Measurements from ENCODE around the gene TBC1D4. TPM values are rescaled to one million over a fixed set of nuclear protein-coding genes. Genes with fewer than 3 reads are reported as not detected.

The TBC1D4 gene
- total RNA-seq, 1 donor = 6.5 TPM

- DNase-seq (ENCODE audit: low read depth in 2 of 3, low spot score in 2 of 3) = no peak
These were observed 83.9 kb downstream of the TBC1D4 start for GRCh38 chr13:75398072-75398471.

- DNase-seq (ENCODE audit: low read depth in 2 of 3, low spot score in 2 of 3) = no peak
These were observed 86.1 kb downstream of the TBC1D4 start for GRCh38 chr13:75395901-75396300.

- DNase-seq (ENCODE audit: low read depth in 2 of 3, low spot score in 2 of 3) = peak in 2 of 3 donors; percentile 20 to 57
These were observed 86.9 kb downstream of the TBC1D4 start for GRCh38 chr13:75395066-75395465.

- peak in 1 of 3 donors; percentile 54 for DNase-seq (ENCODE audit: low read depth in 2 of 3, low spot score in 2 of 3)
These were observed 88.0 kb downstream of the TBC1D4 start for GRCh38 chr13:75393839-75394520.

- no peak for DNase-seq (ENCODE audit: low read depth in 2 of 3, low spot score in 2 of 3)
These were observed 90.4 kb downstream of the TBC1D4 start for GRCh38 chr13:75391432-75392100.

- no peak for DNase-seq (ENCODE audit: low read depth in 2 of 3, low spot score in 2 of 3)
These were observed 91.7 kb downstream of the TBC1D4 start for GRCh38 chr13:75390229-75390628.

- no peak for DNase-seq (ENCODE audit: low read depth in 2 of 3, low spot score in 2 of 3)
These were observed 96.3 kb downstream of the TBC1D4 start for GRCh38 chr13:75385708-75386083.

- no peak for DNase-seq (ENCODE audit: low read depth in 2 of 3, low spot score in 2 of 3)
These were observed 96.9 kb downstream of the TBC1D4 start for GRCh38 chr13:75384879-75385707.

- DNase-seq (ENCODE audit: low read depth in 2 of 3, low spot score in 2 of 3) = no peak
These were observed 98.8 kb downstream of the TBC1D4 start for GRCh38 chr13:75383064-75383715.

GRCh38 chr13:75378301-75378700 lies 103.7 kb downstream of the TBC1D4 start:
- DNase-seq (ENCODE audit: low read depth in 2 of 3, low spot score in 2 of 3) = no peak

- no peak for DNase-seq (ENCODE audit: low read depth in 2 of 3, low spot score in 2 of 3)
These were observed 105.1 kb downstream of the TBC1D4 start for GRCh38 chr13:75376792-75377402.

GRCh38 chr13:75375329-75375728 lies 106.6 kb downstream of the TBC1D4 start:
- no peak for DNase-seq (ENCODE audit: low read depth in 2 of 3, low spot score in 2 of 3)

- no peak for DNase-seq (ENCODE audit: low read depth in 2 of 3, low spot score in 2 of 3)
These were observed 108.0 kb downstream of the TBC1D4 start for GRCh38 chr13:75373988-75374387.

GRCh38 chr13:75372923-75373841 lies 108.8 kb downstream of the TBC1D4 start:
- no peak for DNase-seq (ENCODE audit: low read depth in 2 of 3, low spot score in 2 of 3)

- DNase-seq (ENCODE audit: low read depth in 2 of 3, low spot score in 2 of 3) = peak in 2 of 3 donors; percentile 37 to 70
These were observed 109.5 kb downstream of the TBC1D4 start for GRCh38 chr13:75372517-75372916.

GRCh38 chr13:75371203-75371602 lies 110.8 kb downstream of the TBC1D4 start:
- DNase-seq (ENCODE audit: low read depth in 2 of 3, low spot score in 2 of 3) = no peak

GRCh38 chr13:75370774-75371173 lies 111.2 kb downstream of the TBC1D4 start:
- DNase-seq (ENCODE audit: low read depth in 2 of 3, low spot score in 2 of 3) = no peak

GRCh38 chr13:75369981-75370380 lies 112.0 kb downstream of the TBC1D4 start:
- DNase-seq (ENCODE audit: low read depth in 2 of 3, low spot score in 2 of 3) = no peak

- DNase-seq (ENCODE audit: low read depth in 2 of 3, low spot score in 2 of 3) = no peak
These were observed 113.8 kb downstream of the TBC1D4 start for GRCh38 chr13:75368167-75368566.
